ENCODE results near the gene SPATA13.

The SPATA13 gene

DNA sequence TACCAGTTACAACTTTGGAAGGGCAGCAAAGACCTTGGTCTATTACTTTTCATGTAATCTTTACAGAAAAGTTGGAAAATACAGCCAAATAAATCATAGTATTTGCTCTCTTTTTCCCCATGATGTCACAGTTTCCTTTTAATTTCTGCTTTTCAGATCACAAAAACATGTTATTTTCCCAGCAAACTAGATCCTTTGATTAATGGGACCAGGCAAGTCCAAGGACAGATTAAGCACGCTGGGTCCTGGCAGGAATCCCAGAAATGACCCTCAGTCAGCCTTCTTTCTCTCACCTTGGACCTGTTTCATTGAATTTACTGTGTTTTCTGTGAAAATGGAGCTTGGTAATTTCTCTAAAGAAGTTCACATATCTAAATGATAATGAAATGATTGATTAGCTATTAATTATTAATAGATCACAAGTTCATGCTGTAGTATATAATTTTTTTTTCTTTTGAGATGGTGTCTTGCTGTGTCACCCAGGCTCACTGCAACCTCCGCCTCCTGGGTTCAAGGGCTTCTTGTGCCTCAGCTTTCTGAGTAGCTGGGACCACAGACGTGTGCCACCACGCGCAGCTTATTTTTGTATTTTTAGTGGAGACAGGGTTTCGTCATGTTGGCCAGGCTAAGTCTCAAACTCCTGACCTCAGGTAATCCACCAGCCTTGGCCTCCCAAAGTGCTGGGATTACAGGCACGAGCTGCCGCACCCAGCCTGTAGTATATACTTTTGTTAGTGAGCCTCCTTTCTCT lies 16.0 kb downstream of the SPATA13 start:
- TF ChIP-seq CTCF (IDR thresholded peaks at IDR 0.05; ENCODE audit: insufficient read depth, missing control alignments), result no peak
- no peak for FAIRE-seq
- no peak for DNase-seq (ENCODE audit: insufficient read length, low spot score)

DNA sequence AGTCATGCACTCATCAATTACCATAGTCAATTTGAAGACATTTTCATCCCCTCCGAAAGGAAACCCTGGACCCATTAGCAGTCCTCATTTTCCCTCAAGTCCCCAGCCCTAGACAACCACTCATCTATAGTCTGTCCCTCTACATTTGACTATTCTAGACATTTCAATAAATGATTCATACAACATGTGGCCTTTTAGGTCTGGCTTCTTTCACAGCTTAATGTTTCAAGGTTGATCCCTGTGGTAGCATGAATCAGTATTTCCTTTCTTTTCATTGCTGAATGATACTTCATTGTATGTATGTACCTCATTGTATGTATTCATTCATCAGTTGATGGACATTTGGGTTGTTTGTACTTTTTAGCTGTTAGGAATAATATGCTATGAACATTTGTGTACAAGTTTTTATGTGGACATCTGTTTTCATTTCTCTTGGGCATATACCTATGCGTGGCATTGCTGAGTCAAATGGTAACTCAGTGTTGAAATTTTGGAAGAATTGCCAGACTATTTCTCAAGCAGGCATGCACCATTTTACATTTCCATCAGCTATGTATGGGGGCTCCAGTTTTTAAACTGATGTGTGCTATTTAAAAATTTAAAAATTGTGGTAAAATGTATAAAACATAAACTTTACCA lies 18.4 kb downstream of the SPATA13 start:
- no peak for FAIRE-seq
- DNase-seq (ENCODE audit: insufficient read length, low spot score), result no peak

GRCh38 chr13:24179486-24179850 lies 18.9 kb downstream of the SPATA13 start:
- DNase-seq (ENCODE audit: insufficient read length, low spot score), result no peak
- FAIRE-seq, result no peak
- TF ChIP-seq CTCF (IDR thresholded peaks at IDR 0.05; ENCODE audit: insufficient read depth, missing control alignments), result no peak

More for the DNA sequence above, 18.4 kb downstream of the SPATA13 start:
- TF ChIP-seq CTCF (IDR thresholded peaks at IDR 0.05; ENCODE audit: insufficient read depth, missing control alignments), result no peak

DNA sequence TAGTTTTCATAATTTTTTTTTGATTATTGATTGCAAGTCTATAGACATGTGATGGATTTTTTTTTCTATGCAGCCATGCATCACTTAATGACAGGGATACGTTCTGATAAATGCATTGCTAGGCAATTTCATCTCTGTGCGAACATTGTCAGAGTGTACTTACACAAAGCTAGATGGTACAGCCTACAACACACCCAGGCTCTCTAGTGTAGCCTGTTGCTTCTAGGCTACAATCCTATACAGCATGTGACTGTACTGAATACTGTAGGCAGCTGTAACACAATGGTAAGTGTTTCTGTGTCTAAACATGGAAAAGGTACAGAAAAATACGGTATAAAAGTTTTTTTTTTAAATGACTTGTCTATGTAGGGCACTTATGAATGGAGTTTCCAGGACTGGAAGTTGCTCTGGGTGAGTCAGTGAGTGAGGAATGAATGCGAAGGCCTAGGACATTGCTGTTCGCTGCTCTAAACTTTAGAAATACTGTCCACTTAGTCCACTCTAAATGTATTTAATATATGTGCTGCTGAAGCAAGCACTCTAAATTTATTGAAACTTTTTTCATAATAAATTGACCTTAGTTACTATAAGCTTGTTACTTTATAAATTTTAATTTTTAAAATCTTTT lies 20.3 kb downstream of the SPATA13 start:
- DNase-seq (ENCODE audit: insufficient read length, low spot score), result no peak
- FAIRE-seq, result no peak
- TF ChIP-seq CTCF (IDR thresholded peaks at IDR 0.05; ENCODE audit: insufficient read depth, missing control alignments), result no peak

DNA sequence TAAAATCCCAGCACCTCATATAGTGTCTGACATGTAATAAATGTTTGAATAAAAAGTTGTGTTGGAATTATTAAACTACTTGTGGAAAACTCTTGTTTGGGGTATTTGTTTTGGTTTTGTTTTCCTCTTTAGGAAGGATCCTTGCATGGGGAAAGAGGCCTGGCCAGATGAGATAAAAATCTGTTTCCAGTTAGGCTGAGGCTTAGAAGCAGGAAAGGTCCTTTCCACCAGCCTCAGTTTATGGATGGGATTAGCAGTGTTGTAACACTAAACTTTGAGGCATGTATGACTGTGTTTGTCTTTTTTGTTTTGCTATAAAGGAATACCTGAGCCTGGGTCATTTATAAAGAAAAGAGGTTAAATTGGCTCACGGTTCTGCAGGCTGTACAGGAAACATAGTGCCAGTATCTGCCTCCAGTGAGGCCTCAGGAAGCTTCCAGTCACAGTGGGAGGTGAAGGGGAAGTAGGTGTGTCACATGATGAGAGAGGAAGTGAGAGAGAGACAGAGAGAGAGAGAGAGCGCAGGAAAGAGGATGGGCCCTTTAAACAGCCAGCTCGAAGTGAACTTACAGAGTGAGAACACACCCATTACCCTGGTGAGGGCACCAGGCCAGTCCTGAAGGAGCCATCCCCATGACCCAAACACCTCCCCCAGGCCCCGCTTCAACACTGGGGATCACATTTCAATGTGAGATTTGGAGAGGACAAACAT lies 21.6 kb downstream of the SPATA13 start:
- TF ChIP-seq CTCF (IDR thresholded peaks at IDR 0.05; ENCODE audit: insufficient read depth, missing control alignments), result no peak
- DNase-seq (ENCODE audit: insufficient read length, low spot score) (no peak), FAIRE-seq (no peak)

DNA sequence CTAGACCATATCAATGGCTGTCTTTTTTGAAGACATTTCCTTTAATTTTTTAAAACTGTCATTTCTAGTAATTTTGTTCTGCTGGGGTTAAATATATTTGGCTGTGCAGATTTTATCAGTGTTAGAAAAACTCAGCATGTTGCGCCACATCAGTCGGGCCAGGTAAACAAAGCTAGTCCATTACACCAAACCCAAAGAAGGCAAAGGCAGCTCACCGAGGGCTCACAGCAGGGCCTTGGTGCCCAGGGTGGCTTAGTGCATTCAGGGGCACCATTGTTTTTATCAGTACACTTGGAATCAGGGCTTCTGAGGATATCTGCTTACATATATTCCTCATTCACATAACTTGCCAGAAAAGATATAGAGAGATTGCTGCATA lies 22.2 kb downstream of the SPATA13 start:
- TF ChIP-seq CTCF (IDR thresholded peaks at IDR 0.05; ENCODE audit: insufficient read depth, missing control alignments), result no peak
- DNase-seq (ENCODE audit: insufficient read length, low spot score) (no peak), FAIRE-seq (no peak)
